ENCODE measurements around the gene SLC17A9. TPM values are rescaled to one million over a fixed set of nuclear protein-coding genes. Genes with fewer than 3 reads are reported as not detected.

SLC17A9 gene
- total RNA-seq, 1 experiment from 2014 or later = 37.6 TPM

- peak overlapping the region; percentile 75 for H3K4me2 ChIP-seq (ENCODE audit: low read length)
These were observed 30.0 kb upstream of the SLC17A9 start for GRCh38 chr20:62922451-62922921.

More at GRCh38 chr20:62922451-62922921, 30.0 kb upstream of the SLC17A9 start:
- TF ChIP-seq JUND (IDR thresholded peaks at IDR 0.05) (no peak), SRF (IDR thresholded peaks at IDR 0.05; ENCODE audit: low read depth) (no peak), EZH2 (IDR thresholded peaks at IDR 0.05) (no peak), ELF1 (IDR thresholded peaks at IDR 0.05; ENCODE audit: borderline replicate concordance, low read depth) (no peak), EGR1 (IDR thresholded peaks at IDR 0.05; ENCODE audit: low read depth) (no peak), TCF7L2 (IDR thresholded peaks at IDR 0.05; ENCODE audit: borderline replicate concordance, extremely low read depth, insufficient read depth, insufficient read length) (no peak), CEBPB (IDR thresholded peaks at IDR 0.05; ENCODE audit: low read depth) (no peak), YY1 (IDR thresholded peaks at IDR 0.05; ENCODE audit: extremely low read depth, insufficient replicate concordance, low read depth, low read length) (no peak), MAX (IDR thresholded peaks at IDR 0.05) (no peak), FOSL1 (IDR thresholded peaks at IDR 0.05; ENCODE audit: low read depth) (no peak), REST (IDR thresholded peaks at IDR 0.05; ENCODE audit: low read depth) (no peak), POLR2AphosphoS5 (IDR thresholded peaks at IDR 0.05; ENCODE audit: low read depth, low read length) (no peak), ATF3 (IDR thresholded peaks at IDR 0.05) (no peak), ZNF274 (IDR thresholded peaks at IDR 0.05; ENCODE audit: low read depth, low read length) (no peak), SIN3A (IDR thresholded peaks at IDR 0.05; ENCODE audit: low read depth) (no peak), ZBTB33 (IDR thresholded peaks at IDR 0.05; ENCODE audit: extremely low read depth, insufficient replicate concordance, low read length) (no peak), ZFX (IDR thresholded peaks at IDR 0.05) (no peak)
- Histone ChIP-seq H3K27me3 (ENCODE audit: insufficient read depth, low read length) (no peaks in the 10 kb centered on the region), H3K27ac (ENCODE audit: low read depth, low read length) (peak overlapping the region; percentile 10), H3K79me2 (ENCODE audit: insufficient read depth, low read length) (peaks cover 99% of the 10 kb centered on the region), H4K20me1 (ENCODE audit: insufficient read depth) (peaks cover 60% of the 10 kb centered on the region), H2AFZ (ENCODE audit: low read depth, low read length, poor library complexity, severe bottlenecking) (no peak overlapping the region), H3K9me3 (ENCODE audit: control insufficient read depth in 1 of 2, insufficient read depth in 1 of 2, low read depth in 1 of 2, low read length in 2 of 2) (no peaks in the 10 kb centered on the region), H3K36me3 (ENCODE audit: control insufficient read depth in 1 of 2, insufficient read depth in 2 of 2, low read length in 2 of 2) (no peaks in the 10 kb centered on the region; a peak in 1 of 4 replicates), H3K4me1 (ENCODE audit: control insufficient read depth in 1 of 2, insufficient read depth in 2 of 2, low read length in 2 of 2) (peaks cover 48 to 67% of the 10 kb centered on the region in 2 experiments), H3K9me2 (ENCODE audit: insufficient read depth) (no peaks in the 10 kb centered on the region), H3K4me3 (replicated peaks in 1 of 2; ENCODE audit: low read depth in 1 of 2, low read length in 2 of 2) (no peak overlapping the region), H3K9ac (ENCODE audit: low read length) (peak overlapping the region; percentile 96)
- ChIA-PET POLR2A (no interaction called here), CTCF (no interaction called here), RAD21 (ENCODE audit: low non-redundant PET in 1 of 2, low total read pairs in 2 of 2, uncharacterized antibody in 2 of 2, unreplicated experiment in 2 of 2) (no interaction called here)
- no peak for ATAC-seq
- BruUV-seq (replicated peaks) = no TSS peak
- intact Hi-C loops (cut with micrococcal nuclease) = no loop called here
- DNase-seq (ENCODE audit: low read depth, low spot score) = no peak
